GM12891 (cell line): ENCODE data around the gene SMIM35.
A peak's percentile ranks its signal among the peaks of the same experiment; 100 is the strongest.

ENCODE experiments used
- DNase-seq: peaks from one replicate; pipeline ENCODE4 v3.0.0; 2011; ENCODE audit warnings: low spot score; ENCODE audit not compliant: insufficient read length
- FAIRE-seq: peaks from 2 replicates; lab custom pipeline; 2011; peaks lifted over from hg19 to GRCh38; lab: Jason Lieb, UNC
- PAX5 ChIP-seq: IDR thresholded peaks from 2 replicates; pipeline ENCODE4 v1.6.1; 2011; ENCODE audit warnings: low read length, moderate library complexity, mild to moderate bottlenecking; ENCODE audit not compliant: insufficient read depth, severe bottlenecking
- POLR2A ChIP-seq: IDR thresholded peaks from 2 replicates; pipeline ENCODE4 v1.6.1; 2011; ENCODE audit warnings: low read depth, low read length, control low read depth
- POLR2AphosphoS5 ChIP-seq: IDR thresholded peaks from 2 replicates; pipeline ENCODE4 v1.6.1; 2011; ENCODE audit warnings: low read depth, low read length, control low read depth
- POU2F2 ChIP-seq: IDR thresholded peaks from 2 replicates; pipeline ENCODE4 v1.6.1; 2011; ENCODE audit warnings: low read depth, mild to moderate bottlenecking, control low read depth, low read length, moderate library complexity
- SPI1 ChIP-seq: IDR thresholded peaks from 2 replicates; pipeline ENCODE4 v1.6.1; 2011; ENCODE audit warnings: low read depth, low read length, control low read depth
- TAF1 ChIP-seq: IDR thresholded peaks from 2 replicates; pipeline ENCODE4 v1.6.1; 2011; ENCODE audit warnings: low read depth, low read length, control low read depth

SMIM35 gene

DNA sequence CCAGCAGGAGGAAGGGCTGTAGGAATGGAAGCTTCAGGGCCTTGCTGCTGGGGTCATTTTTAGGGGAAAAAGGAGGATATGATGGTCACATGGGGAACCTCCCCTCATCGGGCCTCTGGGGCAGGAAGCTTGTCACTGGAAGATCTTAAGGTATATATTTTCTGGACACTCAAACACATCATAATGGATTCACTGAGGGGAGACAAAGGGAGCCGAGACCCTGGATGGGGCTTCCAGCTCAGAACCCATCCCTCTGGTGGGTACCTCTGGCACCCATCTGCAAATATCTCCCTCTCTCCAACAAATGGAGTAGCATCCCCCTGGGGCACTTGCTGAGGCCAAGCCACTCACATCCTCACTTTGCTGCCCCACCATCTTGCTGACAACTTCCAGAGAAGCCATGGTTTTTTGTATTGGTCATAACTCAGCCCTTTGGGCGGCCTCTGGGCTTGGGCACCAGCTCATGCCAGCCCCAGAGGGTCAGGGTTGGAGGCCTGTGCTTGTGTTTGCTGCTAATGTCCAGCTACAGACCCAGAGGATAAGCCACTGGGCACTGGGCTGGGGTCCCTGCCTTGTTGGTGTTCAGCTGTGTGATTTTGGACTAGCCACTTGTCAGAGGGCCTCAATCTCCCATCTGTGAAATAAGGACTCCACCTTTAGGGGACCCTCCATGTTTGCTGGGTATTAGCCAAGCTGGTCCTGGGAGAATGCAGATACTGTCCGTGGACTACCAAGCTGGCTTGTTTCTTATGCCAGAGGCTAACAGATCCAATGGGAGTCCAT lies 86.5 kb downstream of the SMIM35 start:
- FAIRE-seq (no peak), DNase-seq (no peak)
- TF ChIP-seq POLR2A (peak; percentile 27; the same call in 1 of the 2 replicates), PAX5 (no peak)

DNA sequence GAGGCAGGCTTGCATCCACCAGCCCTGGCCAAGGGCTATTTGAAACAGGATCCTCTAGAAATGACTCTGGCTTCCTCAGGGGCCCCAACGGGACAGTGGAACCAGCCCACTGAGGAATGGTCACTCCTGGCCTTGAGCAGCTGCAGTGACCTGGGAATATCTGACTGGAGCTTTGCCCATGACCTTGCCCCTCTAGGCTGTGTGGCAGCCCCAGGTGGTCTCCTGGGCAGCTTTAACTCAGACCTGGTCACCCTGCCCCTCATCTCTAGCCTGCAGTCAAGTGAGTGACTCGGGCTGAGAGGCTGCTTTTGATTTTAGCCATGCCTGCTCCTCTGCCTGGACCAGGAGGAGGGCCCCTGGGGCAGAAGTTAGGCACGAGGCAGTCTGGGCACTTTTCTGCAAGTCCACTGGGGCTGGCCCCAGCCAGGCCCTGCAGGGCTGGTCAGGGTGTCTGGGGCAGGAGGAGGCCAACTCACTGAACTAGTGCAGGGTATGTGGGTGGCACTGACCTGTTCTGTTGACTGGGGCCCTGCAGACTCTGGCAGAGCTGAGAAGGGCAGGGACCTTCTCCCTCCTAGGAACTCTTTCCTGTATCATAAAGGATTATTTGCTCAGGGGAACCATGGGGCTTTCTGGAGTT lies 87.3 kb downstream of the SMIM35 start:
- FAIRE-seq (no peak), DNase-seq (no peak)
- TF ChIP-seq PAX5 (no peak), TAF1 (no peak), POLR2A (no peak), SPI1 (no peak)

DNA sequence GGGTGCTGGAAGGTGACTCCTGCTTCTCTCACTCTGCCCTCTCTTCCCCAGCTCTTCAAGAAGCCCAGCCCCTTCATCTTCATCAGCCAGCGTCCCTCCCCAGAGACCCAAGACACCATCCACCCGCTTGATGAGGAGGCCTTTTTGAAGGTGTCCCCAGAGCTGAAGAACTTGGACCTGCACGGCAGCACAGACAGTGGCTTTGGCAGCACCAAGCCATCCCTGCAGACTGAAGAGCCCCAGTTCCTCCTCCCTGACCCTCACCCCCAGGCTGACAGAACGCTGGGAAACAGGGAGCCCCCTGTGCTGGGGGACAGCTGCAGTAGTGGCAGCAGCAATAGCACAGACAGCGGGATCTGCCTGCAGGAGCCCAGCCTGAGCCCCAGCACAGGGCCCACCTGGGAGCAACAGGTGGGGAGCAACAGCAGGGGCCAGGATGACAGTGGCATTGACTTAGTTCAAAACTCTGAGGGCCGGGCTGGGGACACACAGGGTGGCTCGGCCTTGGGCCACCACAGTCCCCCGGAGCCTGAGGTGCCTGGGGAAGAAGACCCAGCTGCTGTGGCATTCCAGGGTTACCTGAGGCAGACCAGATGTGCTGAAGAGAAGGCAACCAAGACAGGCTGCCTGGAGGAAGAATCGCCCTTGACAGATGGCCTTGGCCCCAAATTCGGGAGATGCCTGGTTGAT lies 88.0 kb downstream of the SMIM35 start:
- no peak for DNase-seq
- no peak for TF ChIP-seq PAX5
- TF ChIP-seq POLR2A, result no peak
- TF ChIP-seq TAF1, result no peak
- no peak for TF ChIP-seq POLR2AphosphoS5
- TF ChIP-seq SPI1, result no peak
- TF ChIP-seq POU2F2, result no peak
- FAIRE-seq, result no peak

DNA sequence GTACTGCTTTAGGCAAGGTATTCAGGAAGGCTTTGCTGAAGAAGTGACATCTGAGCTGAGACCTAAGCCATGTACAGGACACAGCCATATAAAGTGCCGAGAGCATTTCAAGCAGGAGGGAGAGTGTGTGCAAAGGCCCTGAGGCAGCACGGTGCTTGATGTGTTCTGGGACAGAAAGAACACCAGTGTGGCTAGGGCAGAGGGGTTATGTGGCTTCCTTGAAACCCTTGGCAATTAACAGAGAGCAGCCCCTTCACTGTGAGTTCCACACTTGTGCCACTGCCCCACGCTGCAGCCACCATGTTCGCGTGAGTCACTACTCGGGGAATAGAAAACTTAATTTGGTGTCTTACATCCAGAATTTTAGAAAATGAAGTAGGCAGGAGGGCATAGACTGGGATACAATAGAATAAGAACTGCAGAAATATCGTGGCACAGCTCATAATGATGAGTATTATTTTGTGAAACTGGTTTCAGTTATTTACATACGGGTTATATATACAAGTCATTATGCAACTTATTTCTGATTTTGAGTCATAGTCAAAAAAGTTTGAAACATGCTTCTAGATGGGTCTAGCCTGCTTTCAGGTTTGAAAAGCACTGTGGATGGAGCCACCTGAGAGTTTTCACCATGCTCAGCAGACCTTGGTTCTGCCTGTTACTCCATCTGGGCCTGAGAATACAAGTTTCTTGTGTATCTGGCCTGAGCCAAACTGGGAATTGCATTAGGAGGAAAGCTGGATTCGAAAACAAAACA lies 88.8 kb downstream of the SMIM35 start:
- no peak for DNase-seq
- peak; percentile 87 for FAIRE-seq
- TF ChIP-seq POU2F2, result peak; percentile 39; the same call in 1 of the 2 replicates
- no peak for TF ChIP-seq POLR2AphosphoS5

DNA sequence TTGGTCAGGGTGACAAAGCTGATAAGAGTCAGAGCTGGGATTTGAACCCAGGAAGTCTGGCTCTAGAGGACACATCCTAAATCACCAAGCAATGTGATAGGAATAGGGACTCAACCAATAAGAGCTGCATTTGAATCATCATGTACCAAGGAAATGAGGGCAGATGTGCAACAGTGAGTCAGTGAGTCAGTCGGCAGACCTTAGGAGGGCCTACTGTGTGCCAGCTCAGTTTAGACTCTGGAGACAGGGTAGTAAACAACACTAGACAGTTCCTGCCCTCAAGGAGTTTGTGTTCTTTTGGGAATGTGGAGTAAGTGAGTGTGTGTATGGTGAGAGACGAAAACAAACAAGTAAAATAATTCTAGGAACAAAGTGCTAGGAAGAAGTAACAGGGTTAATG lies 89.4 kb downstream of the SMIM35 start:
- TF ChIP-seq TAF1, result no peak
- TF ChIP-seq POLR2AphosphoS5, result no peak
- no peak for TF ChIP-seq PAX5
- TF ChIP-seq SPI1, result no peak
- TF ChIP-seq POU2F2, result no peak
- no peak for TF ChIP-seq POLR2A
- no peak for FAIRE-seq
- no peak for DNase-seq

DNA sequence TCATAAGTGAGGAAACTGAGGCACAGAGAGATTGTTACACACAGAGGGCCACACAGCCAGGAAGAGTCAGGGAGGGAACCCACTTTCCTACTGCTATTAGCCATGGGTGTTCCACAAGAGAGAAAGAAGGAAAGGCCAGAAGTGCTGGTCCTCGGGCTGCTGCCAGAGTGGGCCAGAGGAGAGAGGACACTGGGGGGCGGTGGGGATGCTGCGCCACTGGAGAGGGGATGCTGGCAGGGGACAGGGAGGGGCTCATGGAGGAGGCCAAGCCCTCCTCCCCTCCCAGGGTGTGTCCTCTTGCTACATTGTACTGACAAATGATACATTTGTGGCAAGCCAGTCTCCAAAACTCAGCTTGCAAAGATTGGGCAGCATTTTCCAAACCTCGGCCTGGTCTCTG lies 90.7 kb downstream of the SMIM35 start:
- no peak for TF ChIP-seq POU2F2
- no peak for TF ChIP-seq POLR2A
- TF ChIP-seq PAX5, result no peak
- no peak for TF ChIP-seq TAF1
- TF ChIP-seq SPI1, result no peak
- TF ChIP-seq POLR2AphosphoS5, result no peak
- DNase-seq, result no peak
- no peak for FAIRE-seq

DNA sequence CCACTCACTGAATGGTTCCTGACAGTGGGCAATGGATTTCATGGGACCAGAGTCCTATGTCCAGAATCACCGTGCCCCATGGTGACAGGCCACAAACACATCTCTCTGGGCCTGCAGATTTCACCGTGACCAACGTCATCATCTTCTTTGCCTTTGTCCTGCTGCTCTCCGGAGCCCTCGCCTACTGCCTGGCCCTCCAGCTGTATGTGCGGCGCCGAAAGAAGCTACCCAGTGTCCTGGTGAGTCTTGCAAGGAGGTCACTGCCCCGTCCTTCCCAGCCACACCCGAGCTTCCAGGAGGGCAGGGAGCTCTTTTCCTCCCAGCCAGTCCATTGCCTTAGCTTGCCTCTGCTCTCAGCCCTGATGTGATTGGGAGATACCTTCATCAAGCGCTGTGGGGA lies 91.3 kb downstream of the SMIM35 start:
- DNase-seq, result no peak
- no peak for FAIRE-seq
- TF ChIP-seq SPI1 (no peak), TAF1 (no peak), PAX5 (no peak), POLR2AphosphoS5 (no peak), POLR2A (no peak), POU2F2 (no peak)

DNA sequence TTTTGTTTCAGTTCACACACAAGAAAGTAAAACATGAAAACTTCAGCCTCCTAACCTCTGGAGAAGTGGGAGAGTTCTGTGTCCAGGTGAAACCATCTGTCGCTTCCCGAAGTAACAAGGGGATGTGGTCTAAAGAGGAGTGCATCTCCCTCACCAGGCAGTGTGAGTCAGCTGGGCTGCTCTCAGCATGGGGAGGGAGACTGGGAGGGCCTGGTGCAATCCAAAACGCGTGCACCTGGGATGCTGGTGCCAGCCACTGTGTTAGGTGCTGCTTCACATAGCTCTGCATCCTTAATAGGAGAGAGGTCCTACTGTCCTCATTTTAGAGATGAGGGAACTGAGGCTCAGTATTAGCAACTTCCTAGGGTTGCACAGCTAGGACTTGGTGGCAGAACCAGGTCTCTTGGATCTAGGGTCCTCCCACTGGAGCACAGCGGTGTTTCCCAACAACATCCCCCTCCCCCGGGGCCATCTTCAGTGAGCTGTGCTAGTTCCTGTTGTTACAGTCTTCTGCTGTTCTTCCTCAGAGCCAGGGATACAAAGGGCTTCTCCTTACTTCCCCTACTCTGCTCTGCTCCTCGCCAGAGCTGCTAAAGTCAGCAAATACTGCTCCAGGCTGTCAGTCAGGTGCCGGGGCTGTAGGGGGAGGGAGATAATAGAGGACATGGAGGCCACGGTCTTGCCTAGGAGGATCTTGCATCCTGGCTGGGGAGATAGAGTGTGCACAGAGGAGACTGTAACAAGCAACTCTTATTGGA lies 92.6 kb downstream of the SMIM35 start:
- FAIRE-seq (no peak), DNase-seq (no peak)
- no peak for TF ChIP-seq TAF1
- no peak for TF ChIP-seq POLR2A
- TF ChIP-seq PAX5, result no peak
- TF ChIP-seq POU2F2, result no peak
- no peak for TF ChIP-seq SPI1
- no peak for TF ChIP-seq POLR2AphosphoS5

DNA sequence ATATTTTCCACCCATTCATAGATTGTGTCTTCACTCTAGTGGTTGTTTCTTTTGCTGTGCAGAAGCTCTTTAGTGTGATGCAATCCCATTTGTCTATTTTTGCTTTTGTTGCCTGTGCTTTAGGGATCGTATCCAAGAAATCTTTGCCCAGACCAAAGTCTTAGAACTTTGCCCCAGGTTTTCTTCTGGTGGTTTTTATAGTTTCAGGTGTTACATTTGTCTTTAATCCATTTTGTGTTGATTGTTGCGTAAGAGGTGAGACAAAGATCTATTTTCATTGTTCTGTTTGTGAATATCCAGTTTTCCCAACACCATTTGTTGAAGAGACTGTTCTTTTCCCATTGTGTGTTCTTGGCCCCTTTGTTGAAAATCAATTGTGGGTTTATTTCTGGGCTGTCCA lies 94.1 kb downstream of the SMIM35 start:
- DNase-seq (no peak), FAIRE-seq (no peak)
- TF ChIP-seq POLR2AphosphoS5 (no peak), TAF1 (no peak), POLR2A (no peak), PAX5 (no peak), POU2F2 (no peak), SPI1 (no peak)

DNA sequence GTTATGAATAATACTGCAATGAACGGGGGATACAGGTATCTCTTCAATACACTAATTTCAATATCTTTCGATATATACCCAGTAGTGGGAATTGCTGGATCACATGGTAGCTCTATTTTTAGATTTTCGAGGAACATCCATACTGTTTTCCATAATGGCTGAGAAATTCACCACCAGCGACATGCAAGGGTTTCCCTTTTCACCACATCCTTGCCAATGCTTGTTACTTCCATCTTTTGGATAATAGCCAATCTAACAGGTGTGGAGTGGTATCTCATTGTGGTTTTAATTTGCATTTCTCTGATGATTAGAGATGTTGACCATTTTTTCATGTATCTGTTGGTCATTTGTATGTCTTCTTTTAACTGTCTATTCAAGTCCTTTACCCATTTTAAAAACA lies 94.6 kb downstream of the SMIM35 start:
- no peak for FAIRE-seq
- DNase-seq, result no peak
- TF ChIP-seq SPI1, result no peak
